Astrocyte of the spinal cord (primary cell): Measurements from ENCODE around the gene MIB2.
A peak's percentile ranks its signal among the peaks of the same experiment; 100 is the strongest.

Source experiments
- DNase-seq: peaks from one replicate; pipeline ENCODE4 v3.0.0; 2011; ENCODE audit warnings: low read depth, low spot score
- H3K4me3 ChIP-seq: 2 replicates; pipeline ENCODE4 v1.5.1; 2011; ENCODE audit warnings: low read depth, mild to moderate bottlenecking, low read length, moderate library complexity
- in situ Hi-C: cut with HindIII; loops from 2 replicates; pipeline ENCODE4 v1.10.0; 2017; ENCODE audit warnings: low sequenced_read_pairs
- TF ChIP-seq, protein P1 (sequence below): IDR thresholded peaks from 2 replicates; pipeline ENCODE4 v1.5.1; 2012; ENCODE audit warnings: low read depth, mild to moderate bottlenecking, low read length, inconsistent platforms

Gene MIB2

DNA sequence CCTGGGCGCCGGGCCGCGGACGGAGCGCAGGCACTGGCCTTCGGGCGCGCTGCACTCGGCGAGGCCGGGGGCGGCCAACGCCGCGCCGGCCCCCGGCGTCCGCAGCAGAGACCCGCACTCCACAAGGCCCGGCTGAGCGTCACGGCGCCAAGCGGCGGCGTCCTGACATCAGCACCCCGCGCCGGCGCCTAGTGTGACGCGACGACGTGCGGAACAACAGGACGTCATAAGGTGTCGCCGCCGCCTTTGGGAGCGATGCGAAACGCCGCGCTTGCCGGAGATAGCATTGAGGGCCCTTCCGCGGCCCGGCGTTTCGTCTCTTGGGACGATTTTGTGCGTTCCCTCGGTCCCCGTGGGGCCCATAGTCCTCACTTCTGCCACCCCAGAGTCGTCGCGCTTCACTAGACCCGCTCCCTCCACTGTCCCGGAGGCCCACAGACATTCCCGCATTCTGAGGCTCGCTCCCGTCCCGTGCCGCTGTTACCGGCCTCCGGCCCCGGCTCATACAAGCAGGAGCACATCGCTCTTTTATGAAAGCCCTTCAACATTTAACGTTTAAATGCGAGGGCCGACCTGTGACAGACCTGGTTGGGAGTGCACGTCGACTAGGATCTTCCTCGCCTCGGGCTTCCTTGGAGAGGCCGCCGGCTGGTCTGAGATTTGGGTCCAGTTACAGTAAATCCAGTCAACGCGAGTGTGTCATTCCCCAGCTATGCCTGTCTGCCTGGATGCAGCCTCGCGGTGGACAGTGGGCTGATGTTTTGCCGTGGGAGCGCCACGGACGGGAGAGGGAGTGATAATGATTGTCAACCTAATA lies 40.4 kb upstream of the MIB2 start, which contains the start of gene SSU72:
Gene SSU72 (minus strand): TSS at position 143 of the 817 bp plus-strand sequence. CDS start 306 bp downstream, outside the sequence.
- H3K4me3 ChIP-seq: peak within 1 kb of the TSS; percentile 97
- DNase-seq: peak; percentile 94
- in situ Hi-C loops: no loop called here
- TF ChIP-seq, protein P1, sequence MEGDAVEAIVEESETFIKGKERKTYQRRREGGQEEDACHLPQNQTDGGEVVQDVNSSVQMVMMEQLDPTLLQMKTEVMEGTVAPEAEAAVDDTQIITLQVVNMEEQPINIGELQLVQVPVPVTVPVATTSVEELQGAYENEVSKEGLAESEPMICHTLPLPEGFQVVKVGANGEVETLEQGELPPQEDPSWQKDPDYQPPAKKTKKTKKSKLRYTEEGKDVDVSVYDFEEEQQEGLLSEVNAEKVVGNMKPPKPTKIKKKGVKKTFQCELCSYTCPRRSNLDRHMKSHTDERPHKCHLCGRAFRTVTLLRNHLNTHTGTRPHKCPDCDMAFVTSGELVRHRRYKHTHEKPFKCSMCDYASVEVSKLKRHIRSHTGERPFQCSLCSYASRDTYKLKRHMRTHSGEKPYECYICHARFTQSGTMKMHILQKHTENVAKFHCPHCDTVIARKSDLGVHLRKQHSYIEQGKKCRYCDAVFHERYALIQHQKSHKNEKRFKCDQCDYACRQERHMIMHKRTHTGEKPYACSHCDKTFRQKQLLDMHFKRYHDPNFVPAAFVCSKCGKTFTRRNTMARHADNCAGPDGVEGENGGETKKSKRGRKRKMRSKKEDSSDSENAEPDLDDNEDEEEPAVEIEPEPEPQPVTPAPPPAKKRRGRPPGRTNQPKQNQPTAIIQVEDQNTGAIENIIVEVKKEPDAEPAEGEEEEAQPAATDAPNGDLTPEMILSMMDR: no peak

DNA sequence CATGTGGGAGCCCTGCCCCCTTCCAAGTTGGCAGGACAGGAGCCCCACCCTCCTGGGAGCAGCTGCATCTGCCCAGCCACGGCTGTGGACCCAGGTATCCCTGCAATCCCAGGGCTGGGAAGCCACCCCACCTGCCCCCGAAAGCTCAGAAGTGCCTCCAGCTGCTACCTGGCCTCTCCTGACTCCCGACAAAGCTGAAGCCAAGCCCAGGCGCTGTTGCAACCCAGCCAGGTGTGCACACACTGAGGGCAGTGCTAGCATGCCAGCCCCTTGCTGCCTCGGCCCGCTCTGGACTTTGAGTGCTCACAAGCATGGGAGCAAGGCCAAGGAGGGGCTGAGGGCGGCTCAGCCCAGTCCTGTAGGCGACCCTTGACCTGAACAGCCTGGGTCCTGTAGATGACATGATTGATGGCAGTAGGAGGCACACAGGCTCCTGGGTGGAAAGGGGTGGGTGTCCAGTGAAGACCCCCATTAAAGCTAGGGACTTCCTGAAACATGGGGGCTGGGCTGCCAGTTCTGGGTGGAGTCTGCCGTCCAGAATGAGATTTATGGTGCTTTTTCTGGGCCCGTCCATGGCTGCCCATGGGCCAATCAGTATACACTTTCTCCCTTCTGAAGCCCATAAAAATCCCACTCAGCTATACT lies 37.8 kb upstream of the MIB2 start:
- no peak for DNase-seq
- no peak overlapping the region for H3K4me3 ChIP-seq
- TF ChIP-seq, protein P1: no peak
- in situ Hi-C loops: no loop called here

DNA sequence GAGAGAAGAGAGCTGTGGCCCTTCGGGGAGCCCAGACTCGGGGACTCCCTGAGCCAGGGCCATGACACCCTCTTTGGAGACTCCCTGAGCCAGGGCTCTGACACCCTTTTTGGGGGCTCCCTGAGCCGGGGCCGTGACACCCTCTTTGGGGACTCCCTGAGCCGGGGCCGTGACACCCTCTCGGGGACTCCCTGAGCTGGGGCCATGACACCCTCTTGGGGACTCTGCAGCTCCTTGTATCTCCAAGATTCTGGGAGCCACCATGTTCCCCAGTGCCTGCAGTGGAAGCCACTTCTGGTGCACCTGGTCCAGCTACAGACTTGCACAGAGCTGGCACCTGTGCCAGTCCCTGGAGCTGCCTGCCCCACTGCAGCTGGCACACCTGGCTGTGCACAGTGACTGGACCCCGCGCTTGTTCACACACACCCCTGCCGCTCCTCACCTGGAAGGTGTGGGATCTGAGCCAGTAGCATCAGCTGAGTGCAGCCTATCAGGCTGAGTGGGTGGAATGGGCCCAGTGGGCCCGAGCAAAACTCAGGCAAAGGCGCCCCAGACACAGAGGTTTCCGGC lies 36.8 kb upstream of the MIB2 start:
- DNase-seq: no peak
- no peak overlapping the region for H3K4me3 ChIP-seq
- in situ Hi-C loops: no loop called here
- TF ChIP-seq, protein P1: no peak

DNA sequence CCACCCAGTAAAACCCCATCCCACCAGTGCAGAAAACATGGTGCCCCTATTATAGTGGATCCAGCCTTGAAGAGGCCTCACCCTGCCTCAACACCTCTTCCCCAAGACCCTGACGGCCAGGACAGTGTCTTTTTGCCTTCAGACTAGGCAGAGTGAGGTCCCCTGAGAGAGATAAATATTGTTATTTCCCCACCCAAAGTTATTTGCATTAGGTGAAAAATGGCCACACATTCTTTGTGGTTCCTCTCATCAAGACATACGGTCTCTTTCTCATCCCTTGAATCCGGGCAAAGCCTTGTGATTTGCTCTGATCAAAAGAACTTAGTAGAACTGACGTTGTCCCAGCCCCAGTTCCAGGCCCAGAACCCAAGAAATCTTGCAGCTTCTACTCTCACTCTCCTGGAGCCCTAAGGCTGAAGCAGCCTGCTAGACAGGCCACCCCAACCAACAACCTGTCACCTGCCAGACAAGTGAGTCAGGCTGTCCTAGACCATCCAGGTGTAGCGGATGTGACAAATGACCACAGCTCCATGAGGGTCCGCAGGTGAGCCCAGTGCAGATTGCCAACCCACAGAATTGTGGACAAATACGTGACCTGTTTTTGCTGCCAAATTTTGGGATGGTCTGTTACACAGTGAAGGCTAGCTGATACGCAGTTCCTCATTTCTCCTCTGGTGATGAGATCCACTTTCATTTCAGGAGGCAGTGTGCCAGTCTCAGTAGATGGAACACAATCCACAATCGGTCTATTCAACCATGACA lies 32.5 kb upstream of the MIB2 start:
- no peak overlapping the region for H3K4me3 ChIP-seq
- in situ Hi-C loops: no loop called here
- no peak for DNase-seq
- TF ChIP-seq, protein P1: no peak

DNA sequence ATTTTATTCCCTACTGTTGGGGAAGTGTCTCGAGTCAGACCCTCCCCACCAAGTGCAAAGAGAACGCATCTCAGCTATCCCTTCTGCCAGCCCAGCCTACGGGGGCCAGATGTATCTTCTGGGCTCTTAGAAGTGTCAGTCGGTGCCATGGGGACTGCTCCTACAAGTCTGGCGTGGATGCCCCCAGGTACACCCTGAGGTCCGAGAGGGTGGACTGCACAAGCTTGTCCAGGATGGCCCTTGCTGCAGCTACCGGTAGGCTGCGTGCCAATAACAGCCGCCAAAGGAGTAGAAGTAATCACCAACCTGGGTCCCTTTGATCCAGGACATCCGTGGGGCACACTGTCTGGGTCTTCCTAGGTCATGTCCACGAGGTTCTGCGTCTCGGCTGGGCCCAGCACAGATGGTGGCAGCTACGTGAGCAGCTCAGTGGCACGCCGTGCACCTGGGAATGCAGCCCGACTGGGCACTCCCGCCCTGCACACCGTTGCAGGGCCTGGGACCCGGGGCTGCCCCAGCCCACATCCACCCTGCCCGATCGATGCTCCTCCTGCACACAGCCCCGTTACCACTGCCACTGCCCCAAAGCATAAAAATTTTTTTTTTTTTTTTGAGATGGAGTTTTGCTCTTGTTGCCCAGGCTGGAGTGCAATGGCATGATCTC lies 31.8 kb upstream of the MIB2 start:
- TF ChIP-seq, protein P1: no peak
- in situ Hi-C loops: no loop called here

DNA sequence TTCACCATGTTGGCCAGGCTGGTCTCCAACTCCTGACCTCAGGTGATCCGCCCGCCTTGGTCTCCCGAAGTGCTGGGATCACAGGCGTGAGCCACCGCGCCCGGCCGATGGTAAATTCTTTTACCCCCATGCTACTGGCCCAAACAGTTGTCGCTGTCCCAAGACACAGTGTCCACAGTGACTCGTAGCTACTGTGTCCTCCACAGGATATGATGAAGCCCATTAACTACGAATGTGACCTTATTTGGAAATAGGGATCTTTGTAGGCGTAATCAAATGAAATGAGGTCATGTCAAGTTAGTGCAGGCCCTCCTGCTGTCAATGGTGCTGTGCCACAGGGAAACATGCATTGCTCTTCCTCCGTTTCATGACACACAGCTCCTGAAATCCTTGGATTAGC lies 23.8 kb upstream of the MIB2 start:
- H3K4me3 ChIP-seq: no peak overlapping the region
- DNase-seq: no peak
- in situ Hi-C loops: no loop called here
- TF ChIP-seq, protein P1: no peak

More for the DNA sequence above, 31.8 kb upstream of the MIB2 start:
- no peak overlapping the region for H3K4me3 ChIP-seq
- no peak for DNase-seq
